AG09309 (cell line): Measurements from ENCODE around the gene HOXC12.

ENCODE experiments used
- DNase-seq: peaks from one replicate; pipeline ENCODE4 v3.0.0-alpha.2; 2010; ENCODE audit warnings: low read depth
- H3K4me3 ChIP-seq: 2 replicates; pipeline ENCODE4 v1.5.1; 2011; ENCODE audit warnings: mild to moderate bottlenecking, low read depth, low read length, moderate library complexity; ENCODE audit not compliant: control insufficient read depth
- TF ChIP-seq, protein P1 (sequence below): IDR thresholded peaks from 2 replicates; pipeline ENCODE4 v1.5.1; 2011; ENCODE audit warnings: mild to moderate bottlenecking, low read depth, low read length, inconsistent platforms; ENCODE audit not compliant: insufficient read depth, control insufficient read depth; ENCODE audit errors: missing control alignments

Gene HOXC12

DNA sequence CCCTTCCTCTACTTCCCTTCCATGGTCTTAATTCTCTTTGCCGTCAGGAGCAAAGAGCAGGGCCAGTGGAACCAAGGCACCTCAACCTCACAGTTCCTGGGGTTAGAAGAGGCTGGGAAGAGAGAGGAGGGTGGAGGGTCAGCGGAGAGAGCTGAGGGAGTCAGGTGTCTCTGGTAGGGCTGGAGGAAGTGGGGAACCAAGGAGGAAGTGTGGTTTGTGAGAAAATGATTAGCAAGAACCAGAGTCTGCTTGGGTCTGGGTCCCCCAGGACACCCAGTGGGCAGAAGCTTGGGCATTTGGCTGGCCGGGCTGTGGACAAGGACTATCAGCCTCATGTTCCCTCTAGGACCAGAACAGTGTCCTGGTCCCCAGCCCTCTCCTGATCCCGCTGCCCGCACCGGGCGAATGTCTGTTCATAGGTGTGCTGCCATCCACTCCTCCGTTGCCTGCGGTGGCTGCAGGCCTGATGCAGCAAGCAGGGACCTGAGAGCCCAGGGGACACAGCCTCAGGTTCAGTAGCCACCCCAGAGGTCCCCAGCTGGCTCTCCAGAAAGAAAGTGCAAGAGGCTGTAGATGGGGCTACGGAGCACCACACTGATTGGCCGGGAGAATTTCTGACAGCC is 2.3 kb downstream of the HOXC12 start:
- no peak for DNase-seq
- TF ChIP-seq, protein P1, sequence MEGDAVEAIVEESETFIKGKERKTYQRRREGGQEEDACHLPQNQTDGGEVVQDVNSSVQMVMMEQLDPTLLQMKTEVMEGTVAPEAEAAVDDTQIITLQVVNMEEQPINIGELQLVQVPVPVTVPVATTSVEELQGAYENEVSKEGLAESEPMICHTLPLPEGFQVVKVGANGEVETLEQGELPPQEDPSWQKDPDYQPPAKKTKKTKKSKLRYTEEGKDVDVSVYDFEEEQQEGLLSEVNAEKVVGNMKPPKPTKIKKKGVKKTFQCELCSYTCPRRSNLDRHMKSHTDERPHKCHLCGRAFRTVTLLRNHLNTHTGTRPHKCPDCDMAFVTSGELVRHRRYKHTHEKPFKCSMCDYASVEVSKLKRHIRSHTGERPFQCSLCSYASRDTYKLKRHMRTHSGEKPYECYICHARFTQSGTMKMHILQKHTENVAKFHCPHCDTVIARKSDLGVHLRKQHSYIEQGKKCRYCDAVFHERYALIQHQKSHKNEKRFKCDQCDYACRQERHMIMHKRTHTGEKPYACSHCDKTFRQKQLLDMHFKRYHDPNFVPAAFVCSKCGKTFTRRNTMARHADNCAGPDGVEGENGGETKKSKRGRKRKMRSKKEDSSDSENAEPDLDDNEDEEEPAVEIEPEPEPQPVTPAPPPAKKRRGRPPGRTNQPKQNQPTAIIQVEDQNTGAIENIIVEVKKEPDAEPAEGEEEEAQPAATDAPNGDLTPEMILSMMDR: no peak
- H3K4me3 ChIP-seq: no peak overlapping the region

DNA sequence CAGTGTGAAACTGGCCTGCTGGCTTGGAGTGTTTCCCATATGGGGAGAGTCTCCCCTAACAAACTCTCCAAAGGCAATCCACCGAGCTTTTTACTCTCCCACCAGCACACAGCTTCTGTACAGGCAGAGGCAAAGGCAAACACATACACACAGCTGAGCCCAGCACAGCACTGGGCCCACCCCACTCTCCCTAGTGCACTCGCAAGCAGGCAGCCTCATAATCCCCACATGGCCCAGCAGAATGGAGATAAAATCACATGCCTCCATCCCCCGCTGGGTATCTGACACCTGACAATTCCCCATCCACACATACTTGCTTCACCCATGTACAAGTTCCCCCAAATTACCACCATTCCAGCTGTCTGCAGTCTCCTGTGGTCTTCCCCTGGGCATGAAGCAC is 3.4 kb downstream of the HOXC12 start:
- TF ChIP-seq, protein P1: no peak
- DNase-seq: no peak
- no peak overlapping the region for H3K4me3 ChIP-seq

DNA sequence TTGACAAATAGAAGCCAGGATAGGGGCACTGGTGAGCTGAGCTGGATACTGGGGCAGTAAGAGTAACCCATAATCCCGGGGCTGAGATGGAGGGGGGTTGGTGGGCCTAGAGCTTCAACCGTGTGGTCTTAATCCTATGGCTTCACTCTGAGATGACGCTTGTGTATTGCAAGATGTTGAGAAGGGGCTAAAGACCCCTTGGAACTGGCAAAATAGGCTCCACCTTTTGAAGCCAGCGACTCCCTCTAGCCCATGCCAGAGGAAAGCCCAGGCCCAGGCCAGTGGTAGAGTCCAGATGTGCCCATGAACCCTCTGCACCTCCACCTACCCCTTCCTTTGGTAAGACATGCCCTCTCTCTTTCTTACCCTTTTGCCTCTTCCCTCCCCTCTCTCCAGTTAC is 4.6 kb downstream of the HOXC12 start:
- H3K4me3 ChIP-seq: no peak overlapping the region
- TF ChIP-seq, protein P1: no peak

DNA sequence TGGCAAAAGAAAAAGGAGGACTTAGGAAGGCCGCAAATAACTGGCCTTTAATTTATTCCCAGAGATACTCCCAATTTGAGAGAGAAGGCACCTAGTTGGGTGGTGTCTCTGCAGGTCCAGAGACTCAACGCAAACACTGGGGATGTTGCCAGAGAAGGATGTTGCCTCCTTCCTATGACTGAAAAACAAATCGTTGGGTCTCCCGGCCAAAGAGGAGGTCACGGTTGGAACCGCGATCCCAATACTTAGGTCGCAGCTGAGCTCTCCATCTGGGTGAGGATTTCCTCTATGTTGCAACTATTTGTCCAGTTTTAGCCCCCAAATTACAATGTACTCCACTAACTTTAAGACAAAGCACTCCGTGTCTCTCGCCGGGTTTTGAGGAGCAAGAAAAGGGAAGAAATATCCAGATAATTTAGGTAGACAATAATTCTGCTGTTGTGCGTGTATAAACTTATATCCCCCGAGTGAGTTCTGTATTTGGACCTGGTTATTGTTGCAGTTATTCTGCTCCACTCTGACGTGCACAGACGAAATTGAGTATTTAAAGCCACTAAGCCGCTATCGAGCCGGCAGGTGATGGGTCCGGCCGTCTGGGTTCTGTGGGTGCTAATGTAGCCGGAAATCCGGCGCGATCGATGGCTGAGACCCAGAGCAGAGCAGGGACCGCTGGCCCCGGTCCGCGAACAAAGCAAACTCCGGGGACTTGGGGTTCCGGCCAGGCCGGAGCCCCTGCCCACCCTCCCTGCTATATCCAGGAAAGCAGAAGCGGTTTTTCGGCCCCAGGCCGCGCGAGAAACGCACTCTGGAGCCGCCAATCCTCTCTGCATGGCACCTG is 5.7 kb downstream of the HOXC12 start:
- DNase-seq: no peak
- no peak overlapping the region for H3K4me3 ChIP-seq
- TF ChIP-seq, protein P1: no peak

More for the DNA sequence above, 4.6 kb downstream of the HOXC12 start:
- DNase-seq: no peak

DNA sequence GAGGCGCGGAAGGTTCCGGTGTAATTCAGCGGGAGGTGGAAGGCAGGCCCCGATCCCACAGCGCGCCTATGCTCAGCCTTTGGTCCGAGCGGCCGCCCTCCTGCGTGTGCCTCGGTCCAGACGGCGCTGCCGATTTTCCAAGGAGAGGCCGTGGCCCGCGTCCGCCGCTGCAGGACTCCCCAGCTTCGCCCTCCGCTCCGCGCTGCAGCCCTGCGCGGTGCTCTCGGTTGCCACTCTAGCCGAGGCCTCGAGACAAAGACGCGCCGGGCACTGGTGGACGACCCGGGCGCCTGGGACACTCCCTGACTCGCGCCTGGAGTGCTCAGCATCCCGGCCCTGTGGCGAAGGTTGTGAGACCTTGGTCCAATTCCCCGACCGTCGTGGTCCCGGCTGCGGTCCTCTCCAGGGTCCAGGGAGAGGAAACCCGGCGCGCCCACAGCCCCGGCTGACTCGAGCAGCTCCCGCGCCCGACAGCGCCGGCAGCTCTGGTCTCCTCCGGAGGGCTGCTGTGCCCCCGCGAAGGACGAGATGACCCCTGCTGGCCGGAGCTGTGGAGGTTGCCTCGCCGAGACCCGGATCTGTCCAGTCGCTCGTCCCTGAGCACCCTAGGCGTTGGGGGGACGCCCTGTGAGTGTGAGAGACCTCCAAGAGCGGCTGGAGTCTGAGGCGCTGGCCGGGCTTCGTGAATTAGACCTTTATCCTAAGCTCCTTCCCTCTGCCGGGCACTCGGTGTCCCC is 6.5 kb downstream of the HOXC12 start:
- no peak for DNase-seq
- no peak overlapping the region for H3K4me3 ChIP-seq
- TF ChIP-seq, protein P1: no peak

DNA sequence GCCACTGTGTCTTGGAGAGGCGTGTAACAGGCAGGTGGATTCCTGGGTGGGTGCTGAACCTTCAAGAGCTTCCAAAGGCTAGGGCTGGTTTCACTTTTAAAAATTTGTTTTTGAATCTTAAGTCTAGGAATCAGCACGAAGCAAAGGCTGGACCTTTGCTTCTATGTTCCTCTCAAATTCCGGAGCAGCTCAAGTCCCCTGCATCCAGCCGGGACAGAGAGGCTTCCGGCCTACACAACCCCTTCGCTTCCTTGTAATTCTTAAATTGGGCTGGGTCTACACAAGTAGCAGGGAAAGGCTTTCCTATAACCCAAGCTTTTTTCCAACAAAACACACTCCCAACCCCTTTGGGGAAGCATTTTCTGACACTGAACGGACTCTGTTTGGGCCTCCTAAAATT is 8.3 kb downstream of the HOXC12 start:
- no peak for DNase-seq
- TF ChIP-seq, protein P1: no peak
- H3K4me3 ChIP-seq: no peak overlapping the region
